Stomach smooth muscle (tissue), 2 donors: ENCODE data around the gene CMTM3.
"Not testable (repeated sequence)": the region's sequence is repeated elsewhere in the genome, so short reads cannot be mapped to it uniquely, and the experiment has no call there.

Experiments used
- H3K27ac ChIP-seq: one replicate; pipeline ENCODE4 v1.7.0; 2013; ENCODE audit warnings: mild to moderate bottlenecking, low read length, inconsistent platforms
- H3K27me3 ChIP-seq, 2 donors: one replicate each; pipeline ENCODE4 v1.7.0; 2013; ENCODE audit warnings: low read length in 2 of 2; ENCODE audit not compliant: insufficient read depth in 2 of 2, control insufficient read depth in 1 of 2
- H3K36me3 ChIP-seq, 2 donors: one replicate each; pipeline ENCODE4 v1.7.0; 2013; ENCODE audit warnings: low read length in 2 of 2; ENCODE audit not compliant: control insufficient read depth in 2 of 2, insufficient read depth in 2 of 2
- H3K4me1 ChIP-seq: one replicate; pipeline ENCODE4 v1.7.0; 2013; ENCODE audit warnings: low read length; ENCODE audit not compliant: control insufficient read depth, insufficient read depth
- H3K4me3 ChIP-seq, 2 donors: one replicate each; pipeline ENCODE4 v1.7.0; 2013; ENCODE audit warnings: low read length in 2 of 2
- H3K9ac ChIP-seq, 2 donors: one replicate each; pipeline ENCODE4 v1.7.0; 2013; ENCODE audit warnings: low read length in 2 of 2, mild to moderate bottlenecking in 1 of 2
- H3K9me3 ChIP-seq, 2 donors: one replicate each; pipeline ENCODE4 v1.7.0; 2013; ENCODE audit warnings: low read length in 2 of 2; ENCODE audit not compliant: control insufficient read depth in 2 of 2
- donor health status: healthy.
- donor health status: Pancreatic carcinoma.

The CMTM3 gene, protein sequence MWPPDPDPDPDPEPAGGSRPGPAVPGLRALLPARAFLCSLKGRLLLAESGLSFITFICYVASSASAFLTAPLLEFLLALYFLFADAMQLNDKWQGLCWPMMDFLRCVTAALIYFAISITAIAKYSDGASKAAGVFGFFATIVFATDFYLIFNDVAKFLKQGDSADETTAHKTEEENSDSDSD

DNA sequence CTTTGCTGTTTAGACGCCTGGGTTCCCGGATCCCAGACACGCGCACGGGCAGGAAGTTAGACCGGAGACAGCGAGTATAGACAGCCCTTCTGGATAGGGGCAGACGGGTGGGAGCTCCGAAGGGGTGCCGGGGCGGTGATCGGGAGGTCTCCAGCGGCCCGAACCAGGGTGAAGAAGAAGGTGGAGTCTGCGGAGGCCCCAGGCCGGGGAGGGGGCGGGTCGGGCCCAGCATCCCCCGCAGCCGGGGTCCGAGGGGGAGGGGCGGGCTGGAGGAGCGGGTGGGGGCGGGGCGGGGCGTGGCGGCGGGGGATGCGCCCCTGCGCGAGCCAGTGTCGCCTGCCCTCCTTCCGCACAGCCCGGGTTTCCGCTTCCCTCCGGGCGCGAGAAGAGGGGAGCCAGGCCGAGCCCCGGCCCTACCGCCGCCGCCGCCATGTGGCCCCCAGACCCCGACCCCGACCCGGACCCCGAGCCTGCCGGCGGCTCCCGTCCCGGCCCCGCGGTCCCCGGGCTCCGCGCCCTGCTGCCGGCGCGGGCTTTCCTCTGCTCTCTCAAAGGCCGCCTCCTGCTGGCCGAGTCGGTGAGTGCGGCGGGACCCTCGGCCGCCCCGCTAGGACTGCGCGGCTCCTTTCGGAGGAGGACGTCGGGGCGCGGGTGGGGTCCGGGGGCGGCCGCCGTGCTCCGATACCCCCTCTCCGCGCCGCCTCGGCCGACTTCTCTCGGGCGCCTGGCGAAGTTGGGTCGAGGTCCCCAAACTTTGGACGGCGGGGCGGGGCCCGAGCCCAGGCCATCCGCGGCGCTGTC is at the start of gene CMTM3:
TSS of gene CMTM3 (plus strand) at position 329 of the 801 bp plus-strand sequence. CDS start at position 431, 102 bp downstream.
- H3K4me3 ChIP-seq, result peak within 1 kb of the TSS; percentile 63 to 74
- H3K27ac ChIP-seq, result peak within 1 kb of the TSS; percentile 37
- no peaks in the 10 kb centered on the region for H3K9me3 ChIP-seq
- H3K27me3 ChIP-seq, result peaks cover 13 to 18% of the 10 kb centered on the region in 2 donors
- peak within 1 kb of the TSS in 1 of 2 donors; percentile 58 for H3K9ac ChIP-seq
- H3K36me3 ChIP-seq, result peaks cover 0 to under 1% of the 10 kb centered on the region in 2 donors
- peaks cover 22% of the 10 kb centered on the region for H3K4me1 ChIP-seq

DNA sequence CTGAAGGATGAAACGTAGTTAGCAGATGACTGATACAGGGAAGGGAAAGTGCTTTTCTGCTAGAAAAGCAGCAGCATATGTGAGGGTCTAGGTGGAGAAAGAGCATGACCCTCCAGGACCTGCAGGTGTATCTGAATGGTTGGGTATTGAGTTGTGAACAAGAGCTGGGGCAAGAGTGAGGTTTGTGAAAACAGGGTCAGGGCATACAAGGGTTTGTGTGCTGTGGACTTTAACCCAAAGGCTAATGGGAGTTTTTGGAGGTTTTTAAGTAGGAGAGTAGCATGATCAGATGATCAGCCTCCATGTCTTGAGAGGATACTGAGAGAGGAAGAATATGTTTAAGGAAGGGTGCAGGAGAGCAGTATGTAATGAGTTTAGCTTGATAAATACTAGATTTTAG is 44.4 kb upstream of the CMTM3 start:
- Histone ChIP-seq H3K27me3 (no peaks in the 10 kb centered on the region), H3K4me1 (peaks cover 2% of the 10 kb centered on the region), H3K9me3 (no peaks in the 10 kb centered on the region), H3K36me3 (peaks cover 0 to 4% of the 10 kb centered on the region in 2 donors), H3K4me3 (no peak overlapping the region), H3K9ac (no peak overlapping the region), H3K27ac (no peak overlapping the region)

DNA sequence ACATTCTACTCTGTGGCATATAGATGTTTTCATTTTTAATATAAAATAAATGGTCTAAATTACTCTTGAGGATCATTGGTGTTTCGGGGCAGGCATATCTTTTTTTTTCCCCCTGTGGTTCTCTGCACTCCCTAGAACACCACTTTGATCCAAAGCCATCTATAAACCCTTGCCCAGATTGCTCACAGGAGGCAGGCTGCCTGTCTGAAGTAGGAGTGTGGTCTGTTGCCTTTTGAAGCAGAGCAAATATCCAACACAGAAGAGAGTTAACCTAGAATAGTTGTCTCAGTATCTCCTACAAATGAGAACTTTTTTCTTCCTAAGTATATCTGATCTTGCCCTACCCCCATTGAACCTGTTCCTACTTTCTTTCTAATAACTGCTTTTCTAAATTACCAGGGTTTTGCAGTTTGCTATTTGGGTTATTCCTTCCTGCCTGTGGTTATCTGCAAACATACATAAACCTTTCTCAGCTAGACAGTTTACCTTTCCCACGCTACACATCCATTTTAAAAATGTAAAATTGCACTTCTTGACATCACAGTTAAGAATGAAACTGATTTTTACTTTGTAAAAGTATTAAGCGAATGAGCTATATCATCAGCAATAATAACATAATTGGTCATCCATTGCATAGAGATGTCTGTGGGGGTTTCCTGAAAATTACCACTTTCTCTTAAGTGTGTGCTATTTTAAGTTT is 43.0 kb upstream of the CMTM3 start:
- Histone ChIP-seq H3K27ac (no peak overlapping the region), H3K36me3 (peaks cover 0 to 4% of the 10 kb centered on the region in 2 donors), H3K27me3 (no peaks in the 10 kb centered on the region), H3K9me3 (no peaks in the 10 kb centered on the region), H3K9ac (no peak overlapping the region), H3K4me1 (peaks cover 2% of the 10 kb centered on the region), H3K4me3 (no peak overlapping the region)

DNA sequence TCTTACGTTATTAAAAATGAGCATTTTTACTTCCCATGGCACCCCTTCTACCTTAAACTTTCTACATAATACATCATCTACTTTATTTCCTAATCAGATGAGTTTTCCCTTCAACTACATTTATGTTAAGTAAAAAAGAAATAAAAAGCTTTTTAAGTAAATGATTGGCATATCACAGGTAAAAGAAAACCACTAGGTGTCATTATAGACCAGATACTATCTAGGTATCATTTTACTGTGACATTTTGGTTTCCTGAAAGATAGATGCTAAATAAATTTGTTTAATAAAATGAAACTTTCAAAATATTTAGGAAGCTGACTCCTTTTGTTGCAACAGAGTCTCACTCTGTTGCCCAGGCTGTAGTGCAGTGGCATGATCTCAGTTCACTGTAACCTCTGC is 42.1 kb upstream of the CMTM3 start:
- H3K4me1 ChIP-seq, result peaks cover 2% of the 10 kb centered on the region
- H3K4me3 ChIP-seq, result no peak overlapping the region
- H3K9ac ChIP-seq, result no peak overlapping the region
- no peaks in the 10 kb centered on the region for H3K9me3 ChIP-seq
- H3K36me3 ChIP-seq, result peaks cover 0 to 4% of the 10 kb centered on the region in 2 donors
- no peak overlapping the region for H3K27ac ChIP-seq
- no peaks in the 10 kb centered on the region for H3K27me3 ChIP-seq

DNA sequence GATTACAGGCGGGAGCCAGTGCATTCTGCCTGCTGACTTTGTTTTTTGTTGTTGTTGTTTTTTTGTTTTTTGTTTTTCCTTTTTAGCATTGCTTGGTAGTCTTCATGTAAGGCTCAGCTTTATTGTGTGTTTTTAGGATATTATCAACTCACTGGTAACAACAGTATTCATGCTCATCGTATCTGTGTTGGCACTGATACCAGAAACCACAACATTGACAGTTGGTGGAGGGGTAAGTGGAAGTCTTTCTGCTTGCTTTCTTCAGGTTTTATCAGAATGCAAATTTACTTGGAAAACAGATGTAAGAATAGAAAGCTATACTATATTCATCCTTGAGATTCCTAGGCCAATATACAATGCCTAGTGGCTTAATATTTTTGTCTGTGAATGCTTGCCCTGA is 41.5 kb upstream of the CMTM3 start:
- no peak overlapping the region for H3K4me3 ChIP-seq
- no peak overlapping the region for H3K9ac ChIP-seq
- no peaks in the 10 kb centered on the region for H3K27me3 ChIP-seq
- no peaks in the 10 kb centered on the region for H3K9me3 ChIP-seq
- no peak overlapping the region for H3K27ac ChIP-seq
- H3K36me3 ChIP-seq, result peaks cover 0 to 4% of the 10 kb centered on the region in 2 donors
- H3K4me1 ChIP-seq, result peaks cover 2% of the 10 kb centered on the region

DNA sequence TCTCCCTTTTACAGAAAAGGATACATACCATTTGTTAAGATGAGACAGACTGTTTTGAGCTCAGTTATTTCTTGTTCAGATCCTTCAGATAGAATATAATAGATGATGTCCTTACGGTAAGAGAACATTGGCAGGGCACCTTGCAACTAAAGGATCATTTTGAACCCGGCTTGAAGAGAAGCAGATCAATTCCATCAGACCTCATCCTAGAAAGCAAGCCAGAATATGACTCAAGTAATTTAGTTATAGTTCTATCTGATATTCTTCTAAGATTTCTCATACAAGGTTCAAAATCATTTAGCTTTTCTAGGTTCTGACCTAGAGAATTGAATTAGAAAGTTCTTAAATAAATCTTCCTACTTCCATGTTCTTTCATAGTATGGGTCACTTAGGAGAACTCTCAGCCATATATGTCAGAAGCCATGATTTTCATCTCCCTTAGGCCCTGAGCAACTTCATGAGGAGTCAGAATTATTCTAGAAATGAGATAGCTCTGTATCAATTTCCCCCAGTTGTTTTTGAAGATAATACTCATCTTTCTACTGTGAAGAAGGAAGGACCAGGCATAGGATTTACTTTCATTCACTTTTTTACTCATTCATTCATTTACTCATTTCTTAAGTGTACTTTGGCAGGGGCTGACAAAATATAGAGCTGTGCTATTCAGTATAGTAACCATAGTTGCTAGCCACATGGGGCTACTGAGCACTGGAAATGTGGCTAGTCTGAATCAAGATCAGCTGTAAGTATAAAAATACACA is 40.8 kb upstream of the CMTM3 start:
- no peaks in the 10 kb centered on the region for H3K9me3 ChIP-seq
- H3K27ac ChIP-seq, result no peak overlapping the region
- no peak overlapping the region for H3K4me3 ChIP-seq
- H3K27me3 ChIP-seq, result no peaks in the 10 kb centered on the region
- peaks cover 0 to 4% of the 10 kb centered on the region in 2 donors for H3K36me3 ChIP-seq
- H3K4me1 ChIP-seq, result peaks cover 2% of the 10 kb centered on the region
- no peak overlapping the region for H3K9ac ChIP-seq

DNA sequence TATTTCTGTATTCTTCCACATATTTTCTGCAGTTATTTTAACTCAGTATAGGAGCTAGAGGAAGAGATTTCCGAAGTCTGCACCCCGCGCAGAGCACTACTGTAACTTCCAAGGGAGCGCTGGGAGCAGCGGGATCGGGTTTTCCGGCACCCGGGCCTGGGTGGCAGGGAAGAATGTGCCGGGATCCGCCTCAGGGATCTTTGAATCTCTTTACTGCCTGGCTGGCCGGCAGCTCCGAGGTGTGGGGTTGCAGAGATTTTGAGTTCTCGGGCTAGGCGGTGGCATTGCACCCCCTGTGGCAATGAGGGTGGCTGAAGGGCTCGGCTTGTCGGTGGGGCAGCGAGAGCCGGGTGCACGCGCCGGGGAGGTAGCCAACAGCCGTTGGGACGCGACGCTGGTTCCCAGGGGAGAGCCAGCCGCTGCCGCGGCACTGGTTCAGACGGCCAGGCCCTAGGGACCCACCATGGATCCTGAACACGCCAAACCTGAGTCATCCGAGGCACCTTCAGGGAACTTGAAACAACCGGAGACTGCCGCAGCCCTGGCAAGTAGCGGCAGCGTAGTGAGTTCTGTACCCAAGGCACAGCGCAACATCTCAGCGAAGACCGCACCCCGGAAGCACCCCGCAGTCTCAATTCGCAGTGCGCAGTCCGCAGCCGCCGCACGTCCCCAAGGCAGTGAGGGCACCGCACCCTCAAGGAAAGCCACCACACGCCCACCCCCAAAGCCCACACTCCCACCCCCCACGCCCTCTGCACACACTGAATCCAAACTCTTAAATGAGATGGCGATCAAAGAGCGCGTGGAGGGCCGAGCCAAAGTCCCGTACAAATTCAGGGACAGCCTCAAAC is 38.2 kb upstream of the CMTM3 start, which contains the start of gene CMTM1:
TSS of gene CMTM1 (plus strand) at position 389 of the 851 bp plus-strand sequence. CDS start at position 464, 75 bp downstream.
- Histone ChIP-seq H3K36me3 (peaks cover 0 to 2% of the 10 kb centered on the region in 2 donors), H3K4me1 (peaks cover 2% of the 10 kb centered on the region), H3K27me3 (no peaks in the 10 kb centered on the region), H3K9ac (no peak within 1 kb of the TSS), H3K27ac (no peak within 1 kb of the TSS), H3K4me3 (no peak within 1 kb of the TSS), H3K9me3 (no peaks in the 10 kb centered on the region)

DNA sequence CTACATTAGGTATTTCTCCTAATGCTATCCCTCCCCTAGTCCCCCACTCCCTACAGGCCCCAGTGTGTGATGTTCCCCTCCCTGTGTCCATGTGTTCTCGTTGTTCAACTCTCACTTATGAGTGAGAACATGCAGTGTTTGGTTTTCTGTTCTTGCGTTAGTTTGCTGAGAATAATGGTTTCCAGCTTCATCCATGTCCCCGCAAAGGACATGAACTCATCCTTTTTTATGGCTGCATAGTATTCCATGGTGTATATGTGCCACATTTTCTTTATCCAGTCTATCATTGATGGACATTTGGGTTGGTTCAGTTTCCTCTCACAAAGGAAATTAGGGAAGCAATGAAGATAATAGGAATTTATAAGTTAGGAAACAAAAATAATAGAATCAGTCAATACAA is 37.2 kb upstream of the CMTM3 start:
- H3K9ac ChIP-seq, H3K27ac ChIP-seq, H3K36me3 ChIP-seq, H3K4me3 ChIP-seq, H3K27me3 ChIP-seq, H3K4me1 ChIP-seq, H3K9me3 ChIP-seq: not testable (repeated sequence)

DNA sequence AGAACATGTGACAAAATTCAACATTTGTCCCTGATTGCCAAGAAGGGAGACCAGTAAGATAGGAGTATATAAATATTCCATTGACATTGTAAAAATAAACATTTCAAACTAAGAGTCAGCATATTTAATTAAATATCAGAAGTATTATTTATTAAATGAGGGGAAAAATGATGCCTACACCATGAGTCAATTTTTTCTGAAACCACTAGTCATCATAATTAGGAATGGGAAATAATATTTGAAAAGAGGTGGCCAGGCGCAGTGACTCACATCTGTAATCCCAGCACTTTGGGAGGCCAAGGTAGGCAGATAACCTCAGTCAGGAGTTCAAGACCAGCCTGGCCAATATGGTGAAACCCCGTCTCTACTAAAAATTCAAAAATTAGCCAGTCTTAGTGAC is 36.1 kb upstream of the CMTM3 start:
- no peaks in the 10 kb centered on the region for H3K9me3 ChIP-seq
- peaks cover 0 to 2% of the 10 kb centered on the region in 2 donors for H3K36me3 ChIP-seq

More for the DNA sequence above, 36.1 kb upstream of the CMTM3 start:
- Histone ChIP-seq H3K27me3 (no peaks in the 10 kb centered on the region), H3K27ac (no peak overlapping the region), H3K4me3 (no peak overlapping the region), H3K9ac (no peak overlapping the region), H3K4me1 (no peaks in the 10 kb centered on the region)
